HepG2 (cell line): ENCODE results near the gene IFT43. TPM values are rescaled to one million over a fixed set of nuclear protein-coding genes. Genes with fewer than 3 reads are reported as not detected.

Source experiments
- ATAC-seq: fragments of 200-7000 bp; cut with Tn5 transposase; 3 replicates; pipeline ENCODE4 v1.9.1; 2020; ENCODE audit warnings: mild to moderate bottlenecking, moderate library complexity
- BruUV-seq: library from RNA; stranded (reverse); fragments of 400-500 nt; replicated peaks from 2 replicates; lab custom pipeline; 2021; lab: Mats Ljungman, UMichigan
- CTCF ChIA-PET: fragments of 300-600 bp; formaldehyde crosslinking; extraction: SDS; loops from one replicate; lab custom pipeline; 2021; ENCODE audit warnings: low total read pairs, inconsistent platforms, low intra/inter-chr PET ratio; lab: Yijun Ruan, JAX
- POLR2A ChIA-PET: fragments of 350-600 bp; sonication (Branson Sonifier 250); formaldehyde crosslinking; loops from one replicate; lab custom pipeline; 2020; ENCODE audit warnings: antibody characterized with exemption, inconsistent platforms; lab: Yijun Ruan, JAX
- DNase-seq: peaks from one replicate; pipeline ENCODE4 v3.0.0-alpha.2; 2015; ENCODE audit warnings: low spot score
- FAIRE-seq: peaks from 3 replicates; lab custom pipeline; 2011; peaks lifted over from hg19 to GRCh38; lab: Jason Lieb, UNC
- H2AFZ ChIP-seq: one replicate; pipeline ENCODE4 v1.6.1; 2011; ENCODE audit warnings: low read length, inconsistent platforms
- H3K27ac ChIP-seq: fragments of 300-600 bp; 3 replicates; pipeline ENCODE4 v1.8.0; 2011; ENCODE audit warnings: mixed run types, mild to moderate bottlenecking, mixed read lengths, low read length, inconsistent platforms; ENCODE audit not compliant: insufficient read depth; ENCODE audit errors: extremely low read length
- H3K27me3 ChIP-seq, 2 experiments: fragments of 200-600 bp in 1 of 2; 2 replicates in 1 of 2; 3 replicates in 1 of 2; pipeline versions ENCODE4 v1.6.0 to v1.8.0; 2011; ENCODE audit warnings: low read length in 2 of 2, mild to moderate bottlenecking in 2 of 2, moderate library complexity in 2 of 2, inconsistent platforms in 1 of 2; ENCODE audit not compliant: insufficient read depth in 2 of 2, control insufficient read depth in 1 of 2
- H3K36me3 ChIP-seq, 2 experiments: fragments of 200-600 bp in 1 of 2; replicated peaks in 1 of 2; 2 replicates in 1 of 2; 3 replicates in 1 of 2; pipeline versions ENCODE4 v1.5.1 to v1.8.0; 2011; ENCODE audit warnings: low read length in 2 of 2, inconsistent platforms in 1 of 2; ENCODE audit not compliant: insufficient read depth in 2 of 2, control insufficient read depth in 1 of 2
- H3K4me1 ChIP-seq: 2 replicates; pipeline ENCODE4 v1.5.1; 2012; ENCODE audit warnings: low read length, inconsistent platforms; ENCODE audit not compliant: insufficient read depth
- H3K4me2 ChIP-seq: 2 replicates; pipeline ENCODE4 v1.6.0; 2011; ENCODE audit warnings: low read depth, low read length, inconsistent platforms
- H3K4me3 ChIP-seq, 3 experiments: fragments of 200-600 bp in 1 of 3; sonication (generic), shearing (Covaris generic) in 1 of 3; replicated peaks in 1 of 3; 2 replicates each; pipeline ENCODE4 v1.5.1; 2011 to 2016; ENCODE audit warnings: low read length in 3 of 3, inconsistent platforms in 2 of 3, low read depth in 2 of 3, mild to moderate bottlenecking in 2 of 3, control low read depth in 1 of 3, mixed read lengths in 1 of 3; ENCODE audit not compliant: insufficient read depth in 1 of 3
- H3K79me2 ChIP-seq: one replicate; pipeline ENCODE4 v1.6.1; 2011; ENCODE audit warnings: low read length, inconsistent platforms; ENCODE audit not compliant: insufficient read depth
- H3K9ac ChIP-seq: 2 replicates; pipeline ENCODE4 v1.6.0; 2011; ENCODE audit warnings: mild to moderate bottlenecking, low read depth, low read length, inconsistent platforms; ENCODE audit not compliant: insufficient read depth
- H3K9me3 ChIP-seq: 2 replicates; pipeline ENCODE4 v1.5.1; 2012; ENCODE audit warnings: mild to moderate bottlenecking, low read length
- H4K20me1 ChIP-seq: 2 replicates; pipeline ENCODE4 v1.6.0; 2011; ENCODE audit warnings: inconsistent platforms, mild to moderate bottlenecking, low read length, moderate library complexity; ENCODE audit not compliant: insufficient read depth
- KMT2B ChIP-seq: IDR thresholded peaks from 2 replicates; pipeline ENCODE4 v1.6.1; 2016; ENCODE audit warnings: missing genetic modification reagents, missing compliant biosample characterization
- POGZ ChIP-seq: sonication (generic); formaldehyde crosslinking; IDR thresholded peaks from 2 replicates; pipeline ENCODE4 v1.4.0; 2020; ENCODE audit warnings: mild to moderate bottlenecking, missing genetic modification reagents
- ZBTB38 ChIP-seq: sonication (generic); formaldehyde crosslinking; IDR thresholded peaks from 2 replicates; pipeline ENCODE4 v1.5.1; 2020; ENCODE audit warnings: mild to moderate bottlenecking, missing genetic modification reagents
- ZBTB42 ChIP-seq: sonication (generic); formaldehyde crosslinking; IDR thresholded peaks from 2 replicates; pipeline ENCODE4 v1.5.0; 2020; ENCODE audit warnings: mild to moderate bottlenecking, missing genetic modification reagents
- ZFP36 ChIP-seq: fragments of 150-350 bp; IDR thresholded peaks from 2 replicates; pipeline ENCODE4 v1.6.1; 2018; ENCODE audit warnings: borderline replicate concordance, low read length, low read depth; ENCODE audit not compliant: partially characterized antibody
- ZNF607 ChIP-seq: sonication (generic); formaldehyde crosslinking; IDR thresholded peaks from 2 replicates; pipeline ENCODE4 v1.5.1; 2020; ENCODE audit warnings: missing genetic modification reagents, mild to moderate bottlenecking, borderline replicate concordance
- WGBS: methylation state at CpG from one replicate; pipeline ENCODE4 v1.1.6; 2017; ENCODE audit warnings: low lambda C conversion rate; 5-methylcytosine and 5-hydroxymethylcytosine counted together
- in situ Hi-C: cut with HindIII; loops from 2 replicates; pipeline ENCODE4 v1.10.0; 2017; ENCODE audit warnings: low pct_unique_long_range_greater_than_20kb; ENCODE audit not compliant: extremely low pct_ligation_motif_present
- intact Hi-C: fragments of 100-400 bp; cut with micrococcal nuclease; formaldehyde crosslinking; loops from one replicate; pipeline ENCODE4 v1.10.0; 2022; ENCODE audit not compliant: unreplicated experiment
- polyA plus RNA-seq, 8 experiments: library from polyadenylated mRNA; depleted of rRNA in 3 of 8; stranded (reverse) in 7 of 8; unstranded in 1 of 8; fragments of >200 nt; fragmentation: Illumina TruSeq in 4 of 8; extraction: Trizol in 4 of 8; gene quantifications; 2 replicates each; pipeline versions ENCODE4 v1.2.1 to v1.2.3, GENCODE V29; 2011 to 2016; ENCODE audit warnings: low read depth in 4 of 8, missing spikeins in 1 of 8, mixed read lengths in 1 of 8; ENCODE audit not compliant: insufficient read depth in 1 of 8
- total RNA-seq, 5 experiments: library from RNA; depleted of rRNA; stranded (reverse); fragments of >200 nt; fragmentation: Illumina TruSeq; extraction: Trizol; gene quantifications; 2 replicates each; pipeline ENCODE4 v1.2.3, GENCODE V29; 2016; ENCODE audit warnings: low read depth in 1 of 5
- TF ChIP-seq, protein P1 (sequence below): sonication (generic); formaldehyde crosslinking; IDR thresholded peaks from 2 replicates; pipeline ENCODE4 v1.4.0; 2020; ENCODE audit warnings: missing genetic modification reagents, borderline replicate concordance
- TF ChIP-seq, protein P2 (sequence below): sonication (generic); formaldehyde crosslinking; IDR thresholded peaks from 2 replicates; pipeline ENCODE4 v1.8.1; 2022; ENCODE audit warnings: low read depth, mild to moderate bottlenecking, missing genetic modification reagents
- TF ChIP-seq, protein P3 (sequence below): sonication (generic); formaldehyde crosslinking; IDR thresholded peaks from 2 replicates; pipeline ENCODE4 v1.4.0; 2020; ENCODE audit warnings: low read depth, mild to moderate bottlenecking, missing genetic modification reagents

IFT43 gene
- total and polyA plus RNA-seq, 2 of the 13 experiments (the other 11 are each of a cell fraction or from before 2014, with no cell fraction given): 0.15 to 0.55 TPM

DNA sequence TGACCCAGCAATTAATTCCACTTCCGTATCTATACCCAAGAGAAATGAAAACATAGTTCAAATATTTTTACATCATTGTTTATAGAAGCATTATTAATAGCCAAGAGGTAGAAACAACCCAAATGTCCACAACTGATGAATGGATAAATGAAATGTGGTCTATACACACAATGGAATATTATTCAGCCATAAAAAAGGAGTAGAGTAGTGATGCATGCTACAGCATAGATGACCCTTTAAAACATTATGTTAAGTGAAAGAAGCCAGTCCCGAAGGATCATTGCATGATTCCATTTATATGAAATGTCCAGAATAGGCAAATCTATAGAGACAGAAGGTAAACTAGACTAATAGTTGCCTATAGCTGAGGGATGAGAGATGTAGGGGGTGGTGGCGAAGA lies 33.1 kb upstream of the IFT43 start:
- Histone ChIP-seq H4K20me1 (no peaks in the 10 kb centered on the region), H2AFZ (no peak overlapping the region), H3K79me2 (no peaks in the 10 kb centered on the region), H3K4me2 (no peak overlapping the region), H3K9ac (no peak overlapping the region), H3K27ac (no peak overlapping the region)
- ATAC-seq: no peak
- 94% methylated on average over 3 of the region's 3 CpGs for WGBS
- CTCF ChIA-PET: no interaction called here
- no peak for FAIRE-seq
- in situ Hi-C loops: no loop called here
- TF ChIP-seq ZBTB38 (CRISPR knock-in tag): no peak
- TF ChIP-seq ZNF607: no peak
- TF ChIP-seq, protein P1, sequence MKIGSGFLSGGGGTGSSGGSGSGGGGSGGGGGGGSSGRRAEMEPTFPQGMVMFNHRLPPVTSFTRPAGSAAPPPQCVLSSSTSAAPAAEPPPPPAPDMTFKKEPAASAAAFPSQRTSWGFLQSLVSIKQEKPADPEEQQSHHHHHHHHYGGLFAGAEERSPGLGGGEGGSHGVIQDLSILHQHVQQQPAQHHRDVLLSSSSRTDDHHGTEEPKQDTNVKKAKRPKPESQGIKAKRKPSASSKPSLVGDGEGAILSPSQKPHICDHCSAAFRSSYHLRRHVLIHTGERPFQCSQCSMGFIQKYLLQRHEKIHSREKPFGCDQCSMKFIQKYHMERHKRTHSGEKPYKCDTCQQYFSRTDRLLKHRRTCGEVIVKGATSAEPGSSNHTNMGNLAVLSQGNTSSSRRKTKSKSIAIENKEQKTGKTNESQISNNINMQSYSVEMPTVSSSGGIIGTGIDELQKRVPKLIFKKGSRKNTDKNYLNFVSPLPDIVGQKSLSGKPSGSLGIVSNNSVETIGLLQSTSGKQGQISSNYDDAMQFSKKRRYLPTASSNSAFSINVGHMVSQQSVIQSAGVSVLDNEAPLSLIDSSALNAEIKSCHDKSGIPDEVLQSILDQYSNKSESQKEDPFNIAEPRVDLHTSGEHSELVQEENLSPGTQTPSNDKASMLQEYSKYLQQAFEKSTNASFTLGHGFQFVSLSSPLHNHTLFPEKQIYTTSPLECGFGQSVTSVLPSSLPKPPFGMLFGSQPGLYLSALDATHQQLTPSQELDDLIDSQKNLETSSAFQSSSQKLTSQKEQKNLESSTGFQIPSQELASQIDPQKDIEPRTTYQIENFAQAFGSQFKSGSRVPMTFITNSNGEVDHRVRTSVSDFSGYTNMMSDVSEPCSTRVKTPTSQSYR (CRISPR knock-in tag): no peak
- TF ChIP-seq ZBTB42 (CRISPR knock-in tag): no peak
- TF ChIP-seq, protein P2, sequence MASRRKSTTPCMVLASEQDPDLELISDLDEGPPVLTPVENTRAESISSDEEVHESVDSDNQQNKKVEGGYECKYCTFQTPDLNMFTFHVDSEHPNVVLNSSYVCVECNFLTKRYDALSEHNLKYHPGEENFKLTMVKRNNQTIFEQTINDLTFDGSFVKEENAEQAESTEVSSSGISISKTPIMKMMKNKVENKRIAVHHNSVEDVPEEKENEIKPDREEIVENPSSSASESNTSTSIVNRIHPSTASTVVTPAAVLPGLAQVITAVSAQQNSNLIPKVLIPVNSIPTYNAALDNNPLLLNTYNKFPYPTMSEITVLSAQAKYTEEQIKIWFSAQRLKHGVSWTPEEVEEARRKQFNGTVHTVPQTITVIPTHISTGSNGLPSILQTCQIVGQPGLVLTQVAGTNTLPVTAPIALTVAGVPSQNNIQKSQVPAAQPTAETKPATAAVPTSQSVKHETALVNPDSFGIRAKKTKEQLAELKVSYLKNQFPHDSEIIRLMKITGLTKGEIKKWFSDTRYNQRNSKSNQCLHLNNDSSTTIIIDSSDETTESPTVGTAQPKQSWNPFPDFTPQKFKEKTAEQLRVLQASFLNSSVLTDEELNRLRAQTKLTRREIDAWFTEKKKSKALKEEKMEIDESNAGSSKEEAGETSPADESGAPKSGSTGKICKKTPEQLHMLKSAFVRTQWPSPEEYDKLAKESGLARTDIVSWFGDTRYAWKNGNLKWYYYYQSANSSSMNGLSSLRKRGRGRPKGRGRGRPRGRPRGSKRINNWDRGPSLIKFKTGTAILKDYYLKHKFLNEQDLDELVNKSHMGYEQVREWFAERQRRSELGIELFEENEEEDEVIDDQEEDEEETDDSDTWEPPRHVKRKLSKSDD (CRISPR knock-in tag): no peak
- no peak for TF ChIP-seq ZFP36
- no peak for TF ChIP-seq POGZ (CRISPR knock-in tag)
- no peak for TF ChIP-seq KMT2B (CRISPR knock-in tag)
- TF ChIP-seq, protein P3, sequence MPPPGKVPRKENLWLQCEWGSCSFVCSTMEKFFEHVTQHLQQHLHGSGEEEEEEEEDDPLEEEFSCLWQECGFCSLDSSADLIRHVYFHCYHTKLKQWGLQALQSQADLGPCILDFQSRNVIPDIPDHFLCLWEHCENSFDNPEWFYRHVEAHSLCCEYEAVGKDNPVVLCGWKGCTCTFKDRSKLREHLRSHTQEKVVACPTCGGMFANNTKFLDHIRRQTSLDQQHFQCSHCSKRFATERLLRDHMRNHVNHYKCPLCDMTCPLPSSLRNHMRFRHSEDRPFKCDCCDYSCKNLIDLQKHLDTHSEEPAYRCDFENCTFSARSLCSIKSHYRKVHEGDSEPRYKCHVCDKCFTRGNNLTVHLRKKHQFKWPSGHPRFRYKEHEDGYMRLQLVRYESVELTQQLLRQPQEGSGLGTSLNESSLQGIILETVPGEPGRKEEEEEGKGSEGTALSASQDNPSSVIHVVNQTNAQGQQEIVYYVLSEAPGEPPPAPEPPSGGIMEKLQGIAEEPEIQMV (CRISPR knock-in tag): no peak
- TF ChIP-seq, all 625 proteins: peak for 0
- Histone ChIP-seq H3K36me3 (no peaks in the 10 kb centered on the region), H3K4me3 (no peak overlapping the region), H3K4me1 (no peaks in the 10 kb centered on the region), H3K9me3 (no peaks in the 10 kb centered on the region), H3K27me3 (no peaks in the 10 kb centered on the region)
- intact Hi-C loops: no loop called here
- no peak for DNase-seq
- no TSS peak for BruUV-seq
- POLR2A ChIA-PET: no interaction called here
